HepG2 (cell line): ENCODE measurements around the gene ARVCF. TPM values are rescaled to one million over a fixed set of nuclear protein-coding genes. Genes with fewer than 3 reads are reported as not detected.

Experiments used
- ATAC-seq: fragments of 200-7000 bp; cut with Tn5 transposase; 3 replicates; pipeline ENCODE4 v1.9.1; 2020; ENCODE audit warnings: mild to moderate bottlenecking, moderate library complexity
- BruUV-seq: library from RNA; stranded (reverse); fragments of 400-500 nt; replicated peaks from 2 replicates; lab custom pipeline; 2021; lab: Mats Ljungman, UMichigan
- CTCF ChIA-PET: fragments of 300-600 bp; formaldehyde crosslinking; extraction: SDS; loops from one replicate; lab custom pipeline; 2021; ENCODE audit warnings: low total read pairs, inconsistent platforms, low intra/inter-chr PET ratio; lab: Yijun Ruan, JAX
- POLR2A ChIA-PET: fragments of 350-600 bp; sonication (Branson Sonifier 250); formaldehyde crosslinking; loops from one replicate; lab custom pipeline; 2020; ENCODE audit warnings: antibody characterized with exemption, inconsistent platforms; lab: Yijun Ruan, JAX
- DNase-seq: peaks from one replicate; pipeline ENCODE4 v3.0.0-alpha.2; 2015; ENCODE audit warnings: low spot score
- FAIRE-seq: peaks from 3 replicates; lab custom pipeline; 2011; peaks lifted over from hg19 to GRCh38; lab: Jason Lieb, UNC
- H2AFZ ChIP-seq: one replicate; pipeline ENCODE4 v1.6.1; 2011; ENCODE audit warnings: low read length, inconsistent platforms
- H3K27ac ChIP-seq: fragments of 300-600 bp; 3 replicates; pipeline ENCODE4 v1.8.0; 2011; ENCODE audit warnings: mixed run types, mild to moderate bottlenecking, mixed read lengths, low read length, inconsistent platforms; ENCODE audit not compliant: insufficient read depth; ENCODE audit errors: extremely low read length
- H3K27me3 ChIP-seq, 2 experiments: fragments of 200-600 bp in 1 of 2; 2 replicates in 1 of 2; 3 replicates in 1 of 2; pipeline versions ENCODE4 v1.6.0 to v1.8.0; 2011; ENCODE audit warnings: low read length in 2 of 2, mild to moderate bottlenecking in 2 of 2, moderate library complexity in 2 of 2, inconsistent platforms in 1 of 2; ENCODE audit not compliant: insufficient read depth in 2 of 2, control insufficient read depth in 1 of 2
- H3K36me3 ChIP-seq, 2 experiments: fragments of 200-600 bp in 1 of 2; replicated peaks in 1 of 2; 2 replicates in 1 of 2; 3 replicates in 1 of 2; pipeline versions ENCODE4 v1.5.1 to v1.8.0; 2011; ENCODE audit warnings: low read length in 2 of 2, inconsistent platforms in 1 of 2; ENCODE audit not compliant: insufficient read depth in 2 of 2, control insufficient read depth in 1 of 2
- H3K4me1 ChIP-seq: 2 replicates; pipeline ENCODE4 v1.5.1; 2012; ENCODE audit warnings: low read length, inconsistent platforms; ENCODE audit not compliant: insufficient read depth
- H3K4me2 ChIP-seq: 2 replicates; pipeline ENCODE4 v1.6.0; 2011; ENCODE audit warnings: low read depth, low read length, inconsistent platforms
- H3K4me3 ChIP-seq, 3 experiments: fragments of 200-600 bp in 1 of 3; sonication (generic), shearing (Covaris generic) in 1 of 3; replicated peaks in 1 of 3; 2 replicates each; pipeline ENCODE4 v1.5.1; 2011 to 2016; ENCODE audit warnings: low read length in 3 of 3, inconsistent platforms in 2 of 3, low read depth in 2 of 3, mild to moderate bottlenecking in 2 of 3, control low read depth in 1 of 3, mixed read lengths in 1 of 3; ENCODE audit not compliant: insufficient read depth in 1 of 3
- H3K79me2 ChIP-seq: one replicate; pipeline ENCODE4 v1.6.1; 2011; ENCODE audit warnings: low read length, inconsistent platforms; ENCODE audit not compliant: insufficient read depth
- H3K9ac ChIP-seq: 2 replicates; pipeline ENCODE4 v1.6.0; 2011; ENCODE audit warnings: mild to moderate bottlenecking, low read depth, low read length, inconsistent platforms; ENCODE audit not compliant: insufficient read depth
- H3K9me3 ChIP-seq: 2 replicates; pipeline ENCODE4 v1.5.1; 2012; ENCODE audit warnings: mild to moderate bottlenecking, low read length
- H4K20me1 ChIP-seq: 2 replicates; pipeline ENCODE4 v1.6.0; 2011; ENCODE audit warnings: inconsistent platforms, mild to moderate bottlenecking, low read length, moderate library complexity; ENCODE audit not compliant: insufficient read depth
- CHD4 ChIP-seq: fragments of 200-600 bp; sonication (generic); IDR thresholded peaks from 2 replicates; pipeline ENCODE4 v1.7.0; 2017; ENCODE audit warnings: mild to moderate bottlenecking, low read length, borderline replicate concordance
- CREBL2 ChIP-seq: sonication (generic); formaldehyde crosslinking; IDR thresholded peaks from 2 replicates; pipeline ENCODE4 v1.8.1; 2023; ENCODE audit warnings: missing genetic modification reagents, mild to moderate bottlenecking, borderline replicate concordance
- NFYB ChIP-seq: sonication (generic); formaldehyde crosslinking; IDR thresholded peaks from 2 replicates; pipeline ENCODE4 v1.4.0; 2020; ENCODE audit warnings: missing genetic modification reagents
- RFX1 ChIP-seq: fragments of 450-650 bp; IDR thresholded peaks from 2 replicates; pipeline ENCODE4 v1.6.1; 2017
- RFX5 ChIP-seq: IDR thresholded peaks from 2 replicates; pipeline ENCODE4 v1.6.1; 2011; ENCODE audit warnings: low read depth, low read length, improper control_type of control experiment
- RORA ChIP-seq: sonication (generic); formaldehyde crosslinking; IDR thresholded peaks from 2 replicates; pipeline ENCODE4 v1.5.0; 2020; ENCODE audit warnings: mild to moderate bottlenecking, missing genetic modification reagents, moderate library complexity
- ZBTB33 ChIP-seq: sonication (generic); formaldehyde crosslinking; IDR thresholded peaks from 2 replicates; pipeline ENCODE4 v1.4.0; 2020; ENCODE audit warnings: missing genetic modification reagents
- ZBTB43 ChIP-seq: sonication (generic); formaldehyde crosslinking; conservative IDR thresholded peaks from 2 replicates; pipeline ENCODE4 v1.4.0; 2020; ENCODE audit warnings: missing genetic modification reagents
- ZNF138 ChIP-seq: sonication (generic); formaldehyde crosslinking; IDR thresholded peaks from 2 replicates; pipeline ENCODE4 v1.5.0; 2020; ENCODE audit warnings: mild to moderate bottlenecking, low read depth, missing genetic modification reagents
- ZNF639 ChIP-seq: conservative IDR thresholded peaks from 2 replicates; pipeline ENCODE4 v1.6.1; 2018; ENCODE audit warnings: missing genetic modification reagents
- ZNF761 ChIP-seq: sonication (generic); formaldehyde crosslinking; conservative IDR thresholded peaks from 2 replicates; pipeline ENCODE4 v1.4.0; 2020; ENCODE audit warnings: mild to moderate bottlenecking, missing genetic modification reagents
- WGBS: methylation state at CpG from one replicate; pipeline ENCODE4 v1.1.6; 2017; ENCODE audit warnings: low lambda C conversion rate; 5-methylcytosine and 5-hydroxymethylcytosine counted together
- in situ Hi-C: cut with HindIII; loops from 2 replicates; pipeline ENCODE4 v1.10.0; 2017; ENCODE audit warnings: low pct_unique_long_range_greater_than_20kb; ENCODE audit not compliant: extremely low pct_ligation_motif_present
- intact Hi-C: fragments of 100-400 bp; cut with micrococcal nuclease; formaldehyde crosslinking; loops from one replicate; pipeline ENCODE4 v1.10.0; 2022; ENCODE audit not compliant: unreplicated experiment
- polyA plus RNA-seq, 8 experiments: library from polyadenylated mRNA; depleted of rRNA in 3 of 8; stranded (reverse) in 7 of 8; unstranded in 1 of 8; fragments of >200 nt; fragmentation: Illumina TruSeq in 4 of 8; extraction: Trizol in 4 of 8; gene quantifications; 2 replicates each; pipeline versions ENCODE4 v1.2.1 to v1.2.3, GENCODE V29; 2011 to 2016; ENCODE audit warnings: low read depth in 4 of 8, missing spikeins in 1 of 8, mixed read lengths in 1 of 8; ENCODE audit not compliant: insufficient read depth in 1 of 8
- total RNA-seq, 5 experiments: library from RNA; depleted of rRNA; stranded (reverse); fragments of >200 nt; fragmentation: Illumina TruSeq; extraction: Trizol; gene quantifications; 2 replicates each; pipeline ENCODE4 v1.2.3, GENCODE V29; 2016; ENCODE audit warnings: low read depth in 1 of 5

Gene ARVCF
- total and polyA plus RNA-seq, 2 of the 13 experiments (the other 11 are each of a cell fraction or from before 2014, with no cell fraction given): 16.4 to 17.7 TPM

GRCh38 chr22:19974935-19975706 lies 41.5 kb downstream of the ARVCF start:
- in situ Hi-C loops: loop anchor here (5.0 kb wide), 1 partner anchor 37 kb away; no protein-coding TSS in a partner anchor
- DNase-seq (no peak), ATAC-seq (no peak), FAIRE-seq (no peak)
- Histone ChIP-seq H3K4me3 (no peak overlapping the region), H3K27me3 (no peaks in the 10 kb centered on the region), H3K27ac (no peak overlapping the region), H3K4me1 (peaks cover 34% of the 10 kb centered on the region), H4K20me1 (no peaks in the 10 kb centered on the region), H3K9me3 (no peaks in the 10 kb centered on the region), H2AFZ (no peak overlapping the region), H3K79me2 (no peaks in the 10 kb centered on the region), H3K4me2 (no peak overlapping the region), H3K9ac (no peak overlapping the region), H3K36me3 (peaks cover 3 to 8% of the 10 kb centered on the region in 2 experiments; a peak in 2 of 5 replicates)
- no peak for TF ChIP-seq ZNF761 (CRISPR knock-in tag)
- TF ChIP-seq ZNF639 (CRISPR knock-in tag): no peak
- intact Hi-C loops: no loop called here
- ChIA-PET CTCF (no interaction called here), POLR2A (interaction anchor here (1.5 kb wide), 1 partner anchor 11 kb away, joined by 5 read pairs; no protein-coding TSS in a partner anchor)
- WGBS: 96% methylated on average over 11 of the region's 13 CpGs
- BruUV-seq: no TSS peak

GRCh38 chr22:19974268-19974861 lies 42.3 kb downstream of the ARVCF start:
- Histone ChIP-seq H2AFZ (no peak overlapping the region), H3K27ac (no peak overlapping the region), H4K20me1 (no peaks in the 10 kb centered on the region), H3K36me3 (peaks cover 4 to 8% of the 10 kb centered on the region in 2 experiments; a peak in 2 of 5 replicates), H3K4me2 (no peak overlapping the region), H3K9me3 (no peaks in the 10 kb centered on the region), H3K4me1 (peaks cover 37% of the 10 kb centered on the region), H3K9ac (no peak overlapping the region), H3K27me3 (no peaks in the 10 kb centered on the region), H3K79me2 (no peaks in the 10 kb centered on the region), H3K4me3 (no peak overlapping the region)
- POLR2A ChIA-PET: interaction anchor here (1.5 kb wide), 1 partner anchor 12 kb away, joined by 5 read pairs; no protein-coding TSS in a partner anchor
- peak; percentile 75 for DNase-seq
- in situ Hi-C loops: loop anchor here (5.0 kb wide), 1 partner anchor 38 kb away; no protein-coding TSS in a partner anchor
- 93% methylated on average over 8 of the region's 11 CpGs for WGBS
- intact Hi-C loops: no loop called here
- CTCF ChIA-PET: no interaction called here
- BruUV-seq: no TSS peak
- peak; percentile 14 for ATAC-seq
- peak; percentile 8 for FAIRE-seq
- TF ChIP-seq CHD4 (peak; percentile 90; the same call in 1 of the 2 replicates), CREBL2 (CRISPR knock-in tag) (no peak), RFX5 (peak; percentile 66; the same call in 1 of the 2 replicates), ZBTB33 (peak; percentile 45; the same call in 1 of the 2 replicates), ZBTB43 (CRISPR knock-in tag) (no peak), RORA (CRISPR knock-in tag) (no peak), NFYB (peak; percentile 15; the same call in 1 of the 2 replicates), RFX1 (peak; percentile 32), ZNF138 (CRISPR knock-in tag) (no peak)
